GM19467 (cell line): Measurements from ENCODE around the gene TADA2B.
A peak's percentile ranks its signal among the peaks of the same experiment; 100 is the strongest.

Experiments used
- ATAC-seq: cut with Tn5 transposase; IDR thresholded peaks from one replicate; pipeline ENCODE4 v1.9.1; 2021; ENCODE audit warnings: mild to moderate bottlenecking, moderate library complexity; ENCODE audit not compliant: unreplicated experiment

TADA2B gene

GRCh38 chr4:7037425-7037824 lies 5.7 kb upstream of the TADA2B start:
- ATAC-seq, result no peak

GRCh38 chr4:7040765-7041164 lies 2.4 kb upstream of the TADA2B start:
- no peak for ATAC-seq

- ATAC-seq, result no peak
These were observed 1.9 kb upstream of the TADA2B start for GRCh38 chr4:7041246-7041645.

GRCh38 chr4:7041801-7042502 lies 1.2 kb upstream of the TADA2B start:
- ATAC-seq, result no peak

- peak; percentile 80 for ATAC-seq
These were observed 479 bp upstream of the TADA2B start for GRCh38 chr4:7042503-7043283.

- ATAC-seq, result no peak
These were observed 1.2 kb downstream of the TADA2B start for GRCh38 chr4:7044137-7044930.

- no peak for ATAC-seq
These were observed 2.4 kb downstream of the TADA2B start for GRCh38 chr4:7045553-7045952.

- no peak for ATAC-seq
These were observed 3.1 kb downstream of the TADA2B start for GRCh38 chr4:7045961-7046921.

- ATAC-seq, result no peak
These were observed 3.8 kb downstream of the TADA2B start for GRCh38 chr4:7046971-7047370.

- no peak for ATAC-seq
These were observed 5.5 kb downstream of the TADA2B start for GRCh38 chr4:7048642-7049041.

GRCh38 chr4:7049295-7049694 lies 6.1 kb downstream of the TADA2B start:
- ATAC-seq, result no peak

GRCh38 chr4:7049739-7050138 lies 6.6 kb downstream of the TADA2B start:
- no peak for ATAC-seq

GRCh38 chr4:7050481-7051143 lies 7.4 kb downstream of the TADA2B start:
- ATAC-seq, result no peak

- no peak for ATAC-seq
These were observed 7.9 kb downstream of the TADA2B start for GRCh38 chr4:7051144-7051495.

- no peak for ATAC-seq
These were observed 8.7 kb downstream of the TADA2B start for GRCh38 chr4:7051905-7052304.

GRCh38 chr4:7052313-7052712 lies 9.1 kb downstream of the TADA2B start:
- no peak for ATAC-seq

GRCh38 chr4:7052923-7053715 lies 9.9 kb downstream of the TADA2B start:
- no peak for ATAC-seq

- no peak for ATAC-seq
These were observed 11.1 kb downstream of the TADA2B start for GRCh38 chr4:7054106-7054880.
